ENCODE results near the gene NXPH1.
A peak's percentile ranks its signal among the peaks of the same experiment; 100 is the strongest.

The NXPH1 gene

GRCh38 chr7:8605221-8605620 lies 171.8 kb downstream of the NXPH1 start:
- DNase-seq, result no peak

GRCh38 chr7:8612584-8612983 lies 179.2 kb downstream of the NXPH1 start:
- DNase-seq, result no peak

GRCh38 chr7:8613191-8613590 lies 179.8 kb downstream of the NXPH1 start:
- no peak for DNase-seq

- DNase-seq, result no peak
These were observed 181.6 kb downstream of the NXPH1 start for GRCh38 chr7:8615019-8615418.

- no peak for DNase-seq
These were observed 185.1 kb downstream of the NXPH1 start for GRCh38 chr7:8618441-8619070.

- DNase-seq, result no peak
These were observed 186.8 kb downstream of the NXPH1 start for GRCh38 chr7:8620169-8620568.

GRCh38 chr7:8625612-8626011 lies 192.2 kb downstream of the NXPH1 start:
- no peak for DNase-seq

DNA sequence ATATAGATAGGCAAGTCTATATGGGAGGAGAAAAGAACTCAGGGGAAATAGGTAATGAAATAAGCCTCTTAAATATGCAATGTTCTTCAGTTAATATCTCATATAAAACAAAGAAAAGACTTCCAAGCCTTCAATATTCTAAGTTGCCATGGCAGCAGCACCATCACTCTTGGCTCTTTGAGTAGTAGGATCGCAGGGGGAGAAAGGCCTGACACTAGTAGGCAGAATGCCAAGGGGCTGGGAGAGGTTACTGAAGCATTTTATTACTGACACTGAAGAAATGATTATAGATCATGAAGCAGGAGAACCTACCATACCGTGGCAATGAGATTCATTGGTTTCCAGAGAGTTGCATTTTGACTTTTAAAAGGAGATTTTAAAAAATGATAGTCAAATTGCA lies 193.9 kb downstream of the NXPH1 start:
- DNase-seq, result no peak

DNA sequence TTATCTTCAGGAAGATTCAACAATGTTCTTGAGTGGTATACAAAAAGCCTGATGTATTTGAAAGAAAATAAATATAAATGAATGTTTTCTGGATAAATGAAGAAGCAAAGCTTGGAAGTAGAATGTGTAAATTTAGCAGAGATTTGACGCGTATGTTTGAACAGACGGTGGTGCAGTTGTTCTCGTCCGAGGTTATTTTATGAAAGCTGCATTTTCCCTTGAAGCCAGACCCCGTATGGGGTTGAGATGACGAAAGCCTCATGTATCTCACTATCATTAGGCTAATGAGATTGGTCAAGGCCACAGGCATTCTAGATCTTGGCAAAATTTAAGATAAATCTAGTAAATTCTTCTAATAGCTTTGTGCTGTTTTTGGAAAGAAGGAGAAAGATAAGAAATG lies 195.2 kb downstream of the NXPH1 start:
- no peak for DNase-seq

GRCh38 chr7:8629504-8629903 lies 196.1 kb downstream of the NXPH1 start:
- no peak for DNase-seq

DNA sequence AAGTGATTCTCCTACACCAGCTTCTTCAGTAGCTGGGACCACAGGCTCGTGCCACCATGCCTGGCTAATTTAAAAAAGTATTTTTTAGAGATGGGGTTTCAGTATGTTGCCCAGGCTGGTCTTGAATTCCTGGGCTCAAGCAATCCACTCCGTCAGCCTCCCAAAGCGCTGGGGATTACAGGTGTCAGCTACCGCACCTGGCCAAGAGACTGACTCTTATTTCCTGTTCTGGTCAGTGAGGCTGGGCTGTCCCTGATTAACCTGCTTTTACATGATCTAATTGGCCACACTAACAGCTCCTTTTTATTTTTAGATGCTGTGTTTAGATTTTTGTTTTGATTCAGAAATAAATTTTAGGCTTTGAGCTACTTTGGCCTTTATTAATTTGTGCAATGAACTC lies 203.9 kb downstream of the NXPH1 start:
- peak in 1 of 2 experiments; percentile 27 for DNase-seq

GRCh38 chr7:8638076-8638475 lies 204.7 kb downstream of the NXPH1 start:
- DNase-seq, result peak; percentile 50 to 83

DNA sequence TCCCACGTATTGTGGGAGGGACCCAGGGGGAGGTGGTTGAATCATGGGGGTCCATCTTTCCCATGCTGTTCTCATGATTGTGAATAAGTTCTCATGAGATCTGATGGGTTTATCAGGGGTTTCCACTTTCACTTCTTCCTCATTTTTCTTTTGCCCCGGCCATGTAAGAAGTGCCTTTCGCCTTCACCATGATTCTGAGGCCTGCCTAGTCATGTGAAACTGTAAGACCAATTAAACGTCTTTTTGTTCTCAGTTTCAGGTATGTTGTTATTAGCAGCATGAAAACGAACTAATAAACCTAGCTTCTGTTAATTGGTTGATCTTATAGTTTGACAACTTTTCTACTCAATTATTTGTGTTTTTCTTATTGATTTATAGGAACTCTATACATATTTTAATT lies 206.3 kb downstream of the NXPH1 start:
- no peak for DNase-seq

- no peak for DNase-seq
These were observed 207.3 kb downstream of the NXPH1 start for GRCh38 chr7:8640671-8641070.

GRCh38 chr7:8668627-8669500 lies 235.5 kb downstream of the NXPH1 start:
- no peak for DNase-seq

DNA sequence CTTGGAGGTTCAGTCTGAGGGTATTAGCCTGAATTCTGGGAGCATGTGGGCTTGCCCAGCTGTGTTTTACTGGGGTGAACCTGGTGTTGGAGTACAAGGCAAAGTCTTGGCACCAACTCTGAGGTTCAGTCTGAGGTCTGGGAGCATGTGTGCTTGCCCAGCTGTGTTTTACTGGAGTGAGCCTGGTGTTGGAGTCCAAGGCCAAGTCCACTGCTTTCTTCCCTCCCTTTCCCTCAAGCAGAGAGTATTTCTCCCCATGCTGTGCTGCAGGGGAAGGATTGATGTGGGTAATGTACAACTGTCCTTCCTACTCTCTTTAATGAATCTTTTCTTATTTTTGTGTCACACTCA lies 236.1 kb downstream of the NXPH1 start:
- DNase-seq, result no peak

- no peak for DNase-seq
These were observed 251.0 kb downstream of the NXPH1 start for GRCh38 chr7:8684426-8684825.

GRCh38 chr7:8699875-8700624 lies 266.6 kb downstream of the NXPH1 start:
- DNase-seq, result no peak

DNA sequence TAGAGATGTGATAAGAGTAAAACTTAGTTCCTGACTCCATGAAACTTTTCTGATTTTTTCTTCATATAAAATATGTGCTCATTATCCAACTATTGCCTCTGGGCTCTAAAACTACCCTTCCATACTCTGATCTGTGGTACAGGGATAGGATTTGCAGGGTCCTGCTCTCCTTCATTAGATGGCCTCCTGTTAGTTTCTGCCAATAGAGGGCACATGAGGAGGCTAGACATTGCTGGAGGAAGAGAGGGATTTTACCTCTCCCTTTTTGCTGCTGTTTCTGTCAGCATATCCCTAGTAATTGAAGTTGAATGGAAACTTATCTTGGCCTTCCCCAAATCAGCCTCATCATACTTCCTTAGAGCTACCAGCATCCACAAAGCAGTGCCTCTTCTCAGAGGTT lies 269.4 kb downstream of the NXPH1 start:
- DNase-seq, result no peak

DNA sequence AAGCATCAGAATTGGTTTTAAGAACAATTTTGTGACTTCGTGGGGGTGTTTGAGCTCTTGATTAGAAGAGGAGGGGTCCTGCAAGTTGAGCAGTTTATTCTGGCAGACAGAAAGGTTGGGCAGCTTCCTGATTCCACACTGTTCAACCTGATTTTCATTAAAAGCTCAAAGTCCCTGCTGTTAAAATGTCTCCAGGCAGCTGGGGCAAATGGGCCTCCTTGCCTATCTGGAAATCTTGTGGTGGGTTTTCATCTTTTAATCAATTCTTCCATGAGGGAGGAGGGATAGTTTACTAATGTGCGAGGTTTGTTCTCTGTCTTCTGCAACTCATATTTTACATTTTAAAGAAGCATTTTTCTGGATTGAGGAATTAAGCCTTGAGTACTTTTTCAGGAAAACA lies 276.7 kb downstream of the NXPH1 start:
- no peak for DNase-seq

DNA sequence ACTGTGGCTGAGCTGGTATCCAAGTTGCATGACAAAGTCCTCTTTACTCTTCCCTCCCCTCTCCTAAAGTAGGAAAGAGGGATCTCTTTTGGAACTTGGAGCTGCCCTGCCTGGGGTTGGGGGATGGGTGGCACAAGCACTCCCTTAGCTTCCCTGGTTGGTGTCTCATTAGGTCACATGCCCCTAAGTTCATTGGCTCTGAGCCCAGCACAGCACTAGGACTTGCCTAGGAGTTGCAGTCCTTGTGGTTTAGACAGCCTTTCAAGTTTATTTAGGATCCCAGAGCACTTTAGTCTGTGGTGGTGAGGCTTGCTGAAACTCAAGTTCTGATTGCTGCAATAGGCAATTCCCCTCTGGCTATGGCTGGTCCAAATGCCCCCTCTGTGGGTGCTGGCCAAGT lies 281.4 kb downstream of the NXPH1 start:
- DNase-seq, result no peak

DNA sequence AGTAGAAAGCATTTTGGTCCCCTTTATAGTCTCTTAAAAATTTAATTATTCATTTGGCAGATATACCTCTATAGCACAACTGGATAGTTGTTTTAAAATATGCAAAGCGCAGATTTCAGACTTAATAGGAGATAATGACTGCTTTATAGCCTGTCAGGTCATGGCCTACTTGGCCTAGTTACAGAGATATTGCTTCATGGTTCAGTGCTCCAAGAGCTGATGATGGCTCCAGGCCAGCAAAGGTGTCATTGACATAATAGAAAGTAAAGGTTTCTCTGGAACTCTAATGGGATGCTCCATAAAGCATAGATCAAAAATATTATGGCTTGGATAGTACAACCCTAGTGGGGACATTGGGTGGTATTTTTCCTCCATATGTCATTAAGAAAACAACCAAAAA lies 285.7 kb downstream of the NXPH1 start:
- no peak for DNase-seq

GRCh38 chr7:8724080-8724718 lies 290.8 kb downstream of the NXPH1 start:
- DNase-seq, result no peak
